GM12892 (cell line): Measurements from ENCODE around the gene ODF2.

Experiments
- POLR2A ChIP-seq: IDR thresholded peaks from 2 replicates; pipeline ENCODE4 v1.6.1; 2011; ENCODE audit warnings: low read depth, low read length, control low read depth
- POLR2AphosphoS5 ChIP-seq: IDR thresholded peaks from 2 replicates; pipeline ENCODE4 v1.6.1; 2011; ENCODE audit warnings: low read depth, low read length, control low read depth
- TAF1 ChIP-seq: IDR thresholded peaks from 2 replicates; pipeline ENCODE4 v1.6.1; 2011; ENCODE audit warnings: low read depth, mild to moderate bottlenecking, control low read depth, low read length, borderline replicate concordance

GRCh38 chr9:128411364-128412119, 44.3 kb upstream of the ODF2 start:
- TF ChIP-seq POLR2A (no peak), TAF1 (no peak), POLR2AphosphoS5 (no peak)
